HG02970 (cell line): ENCODE results near the gene CT45A9.
"Not testable (repeated sequence)": the region's sequence is repeated elsewhere in the genome, so short reads cannot be mapped to it uniquely, and the experiment has no call there.

Source experiments
- ATAC-seq: cut with Tn5 transposase; IDR thresholded peaks from one replicate; pipeline ENCODE4 v1.9.1; 2021; ENCODE audit warnings: mild to moderate bottlenecking, moderate library complexity, moderate number of reproducible peaks; ENCODE audit not compliant: unreplicated experiment, low FRiP score

Gene CT45A9

GRCh38 chrX:135871712-135872111, at the start of gene CT45A9:
Gene CT45A9 (minus strand): TSS chrX:135871812. CDS start chrX:135868061, 3,751 bp downstream.
- ATAC-seq, result not testable (repeated sequence)

- not testable (repeated sequence) for ATAC-seq
These were observed 48.9 kb upstream of the CT45A9 start for GRCh38 chrX:135920516-135920915.

- ATAC-seq, result no peak
These were observed 42.8 kb upstream of the CT45A9 start for GRCh38 chrX:135914404-135914803.

GRCh38 chrX:135910251-135910650, 38.6 kb upstream of the CT45A9 start:
- ATAC-seq, result no peak

GRCh38 chrX:135893294-135893817, 21.7 kb upstream of the CT45A9 start, which contains the start of the genes CT45A10 and SAGE1:
Gene CT45A10 (minus strand): TSS chrX:135893444. CDS start chrX:135885344, 8,100 bp downstream.
Gene SAGE1 (plus strand): TSS chrX:135893716. CDS start chrX:135896243, 2,527 bp downstream.
- ATAC-seq, result no peak

- ATAC-seq, result no peak
These were observed 21.2 kb upstream of the CT45A9 start for GRCh38 chrX:135892781-135893180.

GRCh38 chrX:135890087-135890585, 18.5 kb upstream of the CT45A9 start:
- no peak for ATAC-seq

GRCh38 chrX:135888976-135889375, 17.4 kb upstream of the CT45A9 start:
- not testable (repeated sequence) for ATAC-seq

GRCh38 chrX:135888230-135888629, 16.6 kb upstream of the CT45A9 start:
- not testable (repeated sequence) for ATAC-seq

- not testable (repeated sequence) for ATAC-seq
These were observed 11.1 kb upstream of the CT45A9 start for GRCh38 chrX:135882741-135883140.

GRCh38 chrX:135854438-135854837, 17.2 kb downstream of the CT45A9 start, which contains the start of gene CT45A8:
Gene CT45A8 (minus strand): TSS chrX:135854538. CDS start chrX:135850783, 3,755 bp downstream.
- ATAC-seq, result not testable (repeated sequence)

GRCh38 chrX:135837180-135837579, 34.4 kb downstream of the CT45A9 start, which contains the start of gene CT45A7:
Gene CT45A7 (minus strand): TSS chrX:135837280. CDS start chrX:135833533, 3,747 bp downstream.
- ATAC-seq, result not testable (repeated sequence)

- not testable (repeated sequence) for ATAC-seq
These were observed 51.7 kb downstream of the CT45A9 start, which contains the start of gene CT45A2 for GRCh38 chrX:135819912-135820311. Gene CT45A2 (minus strand): TSS chrX:135820012. CDS start chrX:135816265, 3,747 bp downstream.
